NCI-H146 (cell line): ENCODE results near the gene ELAPOR1.
A peak's percentile ranks its signal among the peaks of the same experiment; 100 is the strongest.

ENCODE experiments used
- DNase-seq: peaks from one replicate; lab custom pipeline; 2025; lab: John Stamatoyannopoulos, UW

The ELAPOR1 gene

GRCh38 chr1:109113590-109114341, at the start of gene ELAPOR1:
ELAPOR1 (plus strand) TSS chr1:109114115; CDS start chr1:109114184, 69 bp downstream.
- DNase-seq: peak; percentile 98

GRCh38 chr1:109065137-109065536, 48.8 kb upstream of the ELAPOR1 start:
- no peak for DNase-seq

DNA sequence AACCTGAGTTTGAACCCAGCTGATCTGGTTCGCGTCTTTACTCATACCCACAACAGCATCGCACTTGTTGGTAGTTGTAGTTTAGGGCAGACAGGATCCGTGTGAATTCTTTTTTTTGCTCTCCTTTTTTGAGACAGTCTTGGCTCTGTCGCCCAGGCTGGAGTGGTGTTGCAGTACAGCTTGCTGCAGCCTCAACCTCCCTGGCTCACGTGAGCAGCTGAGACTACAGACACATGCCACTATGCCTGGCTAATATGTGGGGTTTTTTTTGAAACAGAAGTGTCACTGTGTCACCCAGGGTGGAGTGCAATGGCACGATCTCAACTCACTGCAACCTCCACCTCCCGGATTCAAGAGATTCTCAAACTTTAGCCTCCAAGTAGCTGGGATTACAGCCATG, 46.0 kb upstream of the ELAPOR1 start:
- no peak for DNase-seq

- DNase-seq: no peak
Measured at GRCh38 chr1:109069294-109069693, 44.6 kb upstream of the ELAPOR1 start.

DNA sequence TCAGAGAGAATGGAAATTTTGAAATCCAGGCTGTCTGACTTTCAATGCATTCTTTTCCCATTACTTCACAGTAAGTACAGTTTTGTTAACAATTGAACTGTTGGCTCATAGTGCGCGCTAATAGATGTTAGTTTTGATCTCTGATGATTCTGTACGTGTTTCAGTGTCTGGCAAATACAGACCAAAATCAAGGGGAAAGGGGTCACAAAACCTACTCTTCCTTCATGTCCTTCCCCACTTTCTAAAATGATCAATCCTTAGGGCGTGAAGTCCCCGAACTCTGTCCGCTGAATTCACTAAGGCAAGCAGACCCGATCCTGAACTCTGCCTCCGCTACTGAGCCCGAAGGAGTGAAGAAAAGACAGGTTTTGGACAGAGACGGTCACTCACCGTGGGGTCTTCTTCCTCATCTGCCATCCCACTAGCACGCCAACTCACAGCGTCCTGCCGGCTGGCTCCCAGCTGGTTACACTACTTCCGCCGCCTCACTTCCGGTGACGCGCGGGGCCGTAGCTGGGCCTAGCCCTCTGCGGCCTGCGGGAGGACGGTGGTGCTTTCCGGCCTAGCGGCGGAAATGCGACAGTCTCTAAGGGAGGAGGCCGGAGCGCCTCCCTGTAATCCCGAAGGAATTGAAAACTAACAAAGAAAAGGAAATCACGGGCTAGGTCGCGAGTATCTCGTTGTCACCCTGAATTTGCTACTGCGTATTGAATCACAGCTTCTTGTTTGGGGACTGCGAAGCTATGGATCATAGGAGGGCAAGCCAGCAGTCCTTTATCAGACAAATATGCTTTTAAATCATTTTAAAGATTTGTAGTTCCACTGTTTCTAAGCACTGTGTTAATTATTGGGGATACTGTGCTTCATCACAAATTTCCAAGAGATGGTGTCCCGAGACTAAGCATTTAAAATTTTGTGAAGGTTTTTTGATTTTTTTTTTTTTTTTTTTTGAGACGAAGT, 38.1 kb upstream of the ELAPOR1 start, which contains the start of gene TAF13:
Gene TAF13, minus strand, starts transcription at position 473 of the 960 bp plus-strand sequence. Its CDS starts 56 bp downstream, at position 417.
- DNase-seq: peak; percentile 92

GRCh38 chr1:109078317-109078716, 35.6 kb upstream of the ELAPOR1 start:
- DNase-seq: no peak

DNA sequence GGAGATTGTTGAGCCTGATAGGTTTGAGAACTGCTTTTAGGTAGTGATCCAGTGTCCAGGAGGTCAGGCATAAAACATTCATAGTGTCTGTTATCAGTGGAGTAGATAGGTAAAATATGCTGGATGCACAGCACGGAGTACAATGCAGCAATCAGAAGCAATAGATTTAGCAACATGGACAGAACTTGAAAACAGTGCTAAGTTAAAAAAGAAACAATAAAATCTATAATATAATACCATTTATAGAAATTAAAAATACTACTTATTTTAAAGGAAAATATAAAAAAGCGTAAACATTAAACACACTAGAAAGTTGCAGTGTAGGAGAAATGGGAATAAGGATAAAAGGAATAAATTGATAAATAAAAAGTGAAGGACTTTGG, 34.7 kb upstream of the ELAPOR1 start:
- no peak for DNase-seq

- no peak for DNase-seq
Measured at GRCh38 chr1:109080441-109081082, 33.4 kb upstream of the ELAPOR1 start.

GRCh38 chr1:109083501-109083900, 30.4 kb upstream of the ELAPOR1 start:
- no peak for DNase-seq

DNA sequence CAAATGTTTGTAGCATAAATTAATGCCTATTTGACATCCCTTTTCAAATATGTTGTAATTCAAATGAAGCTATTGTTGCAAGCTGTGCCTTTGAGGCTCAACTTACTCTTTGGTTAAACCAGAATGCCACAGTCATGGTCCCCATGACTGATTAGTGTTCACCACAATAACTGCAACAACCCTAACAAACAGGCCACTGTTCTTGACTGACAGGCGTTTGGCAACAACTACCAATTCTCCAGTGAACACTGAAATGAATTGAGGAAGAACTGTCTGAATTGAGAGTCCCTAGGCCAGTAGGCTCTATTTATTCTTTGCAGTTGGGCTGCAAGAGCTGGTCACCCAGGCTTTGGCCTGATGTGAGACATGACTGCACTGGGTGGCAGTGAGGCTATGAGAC, 30.0 kb upstream of the ELAPOR1 start:
- no peak for DNase-seq

DNA sequence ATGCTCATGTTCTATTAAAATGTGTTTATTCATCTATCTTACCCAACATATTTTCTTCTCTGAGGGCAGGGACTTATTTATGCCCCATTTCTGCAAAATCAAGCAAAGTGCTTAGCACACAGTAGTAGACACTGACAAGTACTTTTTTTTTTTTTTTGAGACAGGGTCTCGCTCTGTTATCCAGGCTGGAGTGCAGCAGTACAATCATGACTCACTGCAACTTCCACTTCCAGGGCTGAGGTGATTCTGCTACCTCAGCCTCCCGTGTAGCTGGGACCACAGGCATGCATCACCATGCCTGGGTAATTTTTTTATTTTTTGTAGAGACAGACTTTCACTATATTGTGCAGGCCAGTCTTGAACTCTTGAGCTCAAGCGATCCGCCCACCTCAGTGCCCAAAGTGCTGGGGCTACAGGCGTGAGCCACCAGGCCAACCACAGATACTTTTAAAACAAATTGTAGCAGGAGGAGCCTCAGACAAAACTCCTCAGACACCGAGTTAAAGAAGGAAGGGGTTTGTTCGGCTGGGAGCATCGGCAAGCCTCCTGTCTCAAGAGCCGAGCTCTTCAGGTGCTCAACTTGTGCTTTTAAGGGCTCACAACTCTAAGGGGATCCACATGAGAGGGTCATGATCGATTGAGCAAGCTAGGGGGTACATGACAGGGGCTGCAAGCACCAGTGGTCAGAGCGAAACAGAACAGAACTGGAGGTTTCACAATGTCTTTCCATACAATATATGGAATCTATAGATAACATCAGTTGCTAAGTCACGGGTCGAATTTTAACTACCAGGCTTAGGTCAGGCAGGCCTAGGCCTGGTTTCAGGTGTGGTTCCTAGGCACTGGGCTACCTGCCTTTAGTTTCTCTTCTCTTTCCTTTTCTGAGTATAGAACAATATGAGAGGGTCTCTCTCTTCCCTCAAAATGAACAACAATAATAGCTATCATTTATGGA, 29.1 kb upstream of the ELAPOR1 start:
- no peak for DNase-seq

GRCh38 chr1:109089242-109090015, 24.5 kb upstream of the ELAPOR1 start:
- peak; percentile 71 for DNase-seq

DNA sequence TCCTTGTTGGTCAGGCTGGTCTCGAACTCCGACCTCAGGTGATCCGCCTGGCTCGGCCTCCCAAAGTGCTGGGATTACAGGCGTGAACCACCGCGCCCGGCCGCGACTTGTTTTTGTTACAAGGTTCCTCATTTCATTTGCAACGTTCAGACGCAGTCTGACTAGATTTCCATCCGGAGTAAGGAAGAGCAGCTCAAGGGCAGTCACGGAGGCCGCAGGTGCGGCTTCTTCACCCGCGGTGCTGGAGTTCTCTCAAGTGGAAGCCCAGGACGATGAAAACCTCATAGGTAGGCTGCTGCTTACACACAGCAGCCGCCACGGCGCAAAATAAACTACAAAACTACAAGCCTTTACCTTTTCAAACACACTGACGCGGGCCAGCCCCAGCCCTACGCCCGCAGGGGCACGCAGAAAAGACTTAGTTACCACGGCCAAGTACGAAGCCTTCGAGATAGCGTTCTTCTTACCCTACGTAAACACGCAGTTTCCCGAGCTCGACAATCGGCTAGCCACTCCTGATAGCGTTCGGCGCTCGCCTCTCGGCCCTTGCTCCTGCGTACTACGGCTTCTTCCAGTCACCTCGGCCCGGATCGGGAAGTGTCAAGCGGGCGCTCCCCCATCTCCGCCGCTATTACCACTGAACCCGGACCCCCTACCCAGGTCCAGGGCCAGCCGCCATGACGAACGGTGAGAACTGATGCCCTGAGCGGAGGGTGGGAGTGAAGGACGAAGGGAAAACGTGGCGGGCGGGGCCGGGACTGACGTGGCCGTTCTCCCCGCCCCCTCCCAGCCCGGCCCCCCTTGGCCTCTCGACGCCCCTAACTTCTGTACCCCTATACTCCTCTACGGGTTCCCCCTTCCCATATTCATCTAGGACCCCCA, 23.5 kb upstream of the ELAPOR1 start, which contains the start of gene TMEM167B:
Gene TMEM167B, plus strand, starts transcription at position 569 of the 882 bp plus-strand sequence. Its CDS starts 109 bp downstream, at position 678.
- peak; percentile 88 for DNase-seq

DNA sequence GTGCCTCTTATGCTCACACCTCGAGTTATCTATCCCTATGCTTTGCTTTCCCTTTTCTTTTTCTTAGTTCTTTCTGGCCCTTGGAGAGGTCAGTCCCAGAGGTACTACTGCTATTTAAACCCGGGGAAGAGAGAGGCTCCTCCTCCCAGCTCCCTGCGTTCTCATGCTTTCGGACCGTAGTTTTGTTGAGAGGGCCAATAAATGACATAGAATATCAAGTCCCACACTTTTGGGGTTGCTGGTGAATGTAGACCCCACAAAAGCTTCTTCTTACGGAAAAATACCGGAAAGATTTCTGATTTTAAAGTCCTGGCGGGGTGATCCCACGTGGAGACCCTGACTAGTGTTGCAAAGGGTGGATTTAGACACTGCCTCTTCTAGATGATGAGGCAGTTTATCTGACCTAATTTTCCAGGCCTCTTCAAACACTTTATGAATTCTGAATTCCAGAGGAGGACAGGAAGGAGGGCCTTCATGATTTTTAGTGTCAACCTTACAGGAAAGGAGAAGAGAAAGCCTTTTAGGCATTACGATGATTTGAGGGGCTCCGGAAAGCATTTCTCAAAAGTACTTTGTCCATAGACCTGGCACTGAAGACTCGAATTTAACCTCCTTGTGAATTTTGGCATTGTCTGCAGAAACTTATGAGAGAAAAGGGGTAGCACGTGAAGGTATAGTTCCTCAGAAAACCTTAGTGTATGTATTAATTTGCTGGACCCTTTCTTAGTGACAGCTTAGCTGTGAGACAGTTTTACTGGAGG, 22.7 kb upstream of the ELAPOR1 start:
- DNase-seq: peak; percentile 37

DNA sequence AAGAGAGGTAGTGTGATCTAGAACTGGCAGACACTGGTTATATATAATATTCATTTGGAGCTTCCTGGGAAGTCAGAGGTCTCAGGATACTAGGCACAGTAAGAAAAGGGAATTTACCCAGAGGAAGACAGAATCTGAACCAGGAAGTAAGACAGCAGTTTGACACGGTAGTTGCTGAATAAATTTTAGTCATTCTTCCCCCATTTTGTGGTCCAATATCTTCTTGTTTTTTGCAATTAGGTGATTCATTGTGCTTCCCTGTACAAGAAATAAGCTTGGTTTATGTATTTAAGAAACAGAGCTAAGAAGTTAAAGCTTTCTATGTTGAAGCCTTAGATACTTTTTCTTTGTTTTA, 22.1 kb upstream of the ELAPOR1 start:
- no peak for DNase-seq

DNA sequence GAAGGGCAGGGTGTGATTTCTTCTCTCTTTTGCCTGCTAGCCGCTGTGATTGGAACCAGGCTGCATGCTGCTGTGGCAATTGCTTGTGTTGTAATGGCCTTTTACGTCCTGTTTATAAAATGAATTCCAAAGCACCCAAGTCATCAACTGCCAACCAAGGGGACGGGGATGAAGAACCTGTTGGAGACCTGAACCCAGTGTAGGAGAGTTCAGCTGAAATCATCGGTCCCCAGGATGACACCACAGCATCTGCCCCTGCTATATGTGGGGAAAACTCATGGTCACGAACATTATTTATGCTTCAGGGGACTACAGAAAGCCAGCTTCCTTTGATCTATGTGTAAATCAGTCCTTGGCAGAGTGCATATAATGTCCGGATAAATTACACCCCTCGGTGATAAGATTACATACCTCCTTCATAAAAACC, 19.5 kb upstream of the ELAPOR1 start:
- no peak for DNase-seq

GRCh38 chr1:109094871-109095270, 19.0 kb upstream of the ELAPOR1 start:
- no peak for DNase-seq

GRCh38 chr1:109095631-109096030, 18.3 kb upstream of the ELAPOR1 start:
- no peak for DNase-seq

DNA sequence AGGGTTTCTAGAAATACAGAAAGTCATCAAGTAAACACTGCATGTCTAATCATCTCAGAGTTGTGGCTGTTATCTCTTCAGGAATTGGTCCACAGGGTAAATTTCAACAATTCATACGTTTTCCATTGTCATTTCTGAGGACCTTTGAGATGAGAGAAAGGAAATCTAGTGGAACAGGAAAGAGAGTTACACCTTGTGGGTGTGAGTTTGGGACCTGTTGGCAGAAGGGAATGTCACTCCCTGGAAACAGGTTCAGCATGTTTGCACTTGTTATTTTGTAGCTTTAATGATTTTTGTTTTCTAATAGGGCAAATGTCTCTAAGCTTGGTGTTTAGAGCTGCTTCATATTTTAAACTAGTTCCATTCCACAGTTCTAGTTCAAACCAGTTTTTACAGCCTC, 17.8 kb upstream of the ELAPOR1 start:
- DNase-seq: no peak
